Lung (tissue), 12 donors: ENCODE measurements around the gene DNAJC30. TPM values are rescaled to one million over a fixed set of nuclear protein-coding genes. Genes with fewer than 3 reads are reported as not detected.

Source experiments
- ATAC-seq: fragments of 200-7000 bp; cut with Tn5 transposase; one replicate; pipeline ENCODE4 v1.9.1; 2020; ENCODE audit warnings: moderate number of reproducible peaks; ENCODE audit not compliant: insufficient read depth, low FRiP score
- DNase-seq, 3 donors: peaks; one replicate each; pipeline ENCODE4 v3.0.0-alpha.2; 2013 to 2017
- H3K27ac ChIP-seq, 2 donors: one replicate each; pipeline ENCODE4 v1.5.1; 2013; ENCODE audit warnings: mild to moderate bottlenecking in 2 of 2, moderate library complexity in 2 of 2, control low read depth in 1 of 2, inconsistent platforms in 1 of 2, low read depth in 1 of 2, low read length in 1 of 2
- H3K27me3 ChIP-seq, 3 donors: one replicate each; pipeline ENCODE4 v1.5.1; 2013; ENCODE audit warnings: low read length in 2 of 3; ENCODE audit not compliant: control insufficient read depth in 3 of 3, insufficient read depth in 3 of 3
- H3K36me3 ChIP-seq, 4 donors: one replicate each; pipeline ENCODE4 v1.5.1; 2013; ENCODE audit warnings: low read length in 4 of 4, mild to moderate bottlenecking in 1 of 4, moderate library complexity in 1 of 4; ENCODE audit not compliant: control insufficient read depth in 4 of 4, insufficient read depth in 4 of 4
- H3K4me1 ChIP-seq, 5 donors: one replicate each; pipeline ENCODE4 v1.5.1; 2013; ENCODE audit warnings: low read length in 5 of 5, mild to moderate bottlenecking in 2 of 5, moderate library complexity in 1 of 5; ENCODE audit not compliant: control insufficient read depth in 5 of 5, insufficient read depth in 5 of 5
- H3K4me3 ChIP-seq: one replicate; pipeline ENCODE4 v1.5.1; 2013; ENCODE audit warnings: mild to moderate bottlenecking, control low read depth, moderate library complexity
- H3K9ac ChIP-seq, 2 donors: one replicate each; pipeline ENCODE4 v1.5.1; 2013; ENCODE audit warnings: low read length in 2 of 2, control low read depth in 1 of 2; ENCODE audit not compliant: insufficient read depth in 1 of 2
- H3K9me3 ChIP-seq, 4 donors: one replicate each; pipeline ENCODE4 v1.5.1; 2013; ENCODE audit warnings: low read length in 3 of 4, mild to moderate bottlenecking in 1 of 4, moderate library complexity in 1 of 4; ENCODE audit not compliant: control insufficient read depth in 4 of 4, insufficient read depth in 3 of 4
- WGBS, 2 donors: extraction: QIAGEN DNeasy Blood & Tissue Kit; methylation state at CpG; one replicate each; pipeline ENCODE4 v1.1.7; 2013; 5-methylcytosine and 5-hydroxymethylcytosine counted together
- polyA plus RNA-seq, 2 donors: library from polyadenylated mRNA; stranded (reverse); fragments of 200-250 nt; gene quantifications; one replicate each; pipeline ENCODE4 v1.2.1, GENCODE V29; 2013
- total RNA-seq, 2 donors: library from RNA; depleted of rRNA in 1 of 2; stranded (reverse); fragments of >200 nt in 1 of 2; gene quantifications; one replicate each; pipeline ENCODE4 v1.2.1, GENCODE V29; 2014 to 2021
- TF ChIP-seq, protein P1 (sequence below): IDR thresholded peaks from 2 replicates; pipeline ENCODE4 v1.5.1; 2012; ENCODE audit warnings: mild to moderate bottlenecking; ENCODE audit errors: control extremely low read depth, extremely low read depth
- donor health status: control.
- donor health status: control.
- donor health status: Bipolar disorder and iron deficiency.
- donor health status: healthy.
- donor health status: DM: yes; HTN: yes; CAD: no.

The DNAJC30 gene
- total and polyA plus RNA-seq, 4 donors: 5.3 to 14.4 (median 9.1) TPM

DNA sequence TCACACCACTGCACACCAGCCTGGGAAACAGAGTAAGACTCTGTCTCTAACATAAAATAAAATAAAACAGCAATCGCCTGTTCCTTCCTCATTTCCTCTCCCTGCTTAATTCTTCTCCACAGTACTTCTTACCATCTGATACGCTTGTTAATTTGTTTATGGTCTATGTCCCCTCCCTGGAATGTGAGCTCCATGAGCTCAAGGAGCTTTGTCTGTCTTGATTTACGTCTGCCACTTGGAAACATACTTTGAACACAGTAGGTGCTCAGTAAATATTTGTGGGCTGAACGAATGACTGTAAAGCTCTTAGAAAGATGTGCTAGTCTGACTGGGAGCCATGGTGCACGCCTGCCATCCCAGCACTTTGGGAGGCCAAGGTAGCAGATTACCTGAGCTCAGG is 45.3 kb upstream of the DNAJC30 start:
- no peaks in the 10 kb centered on the region for H3K36me3 ChIP-seq
- DNase-seq: no peak
- no peak overlapping the region for H3K27ac ChIP-seq
- H3K4me3 ChIP-seq: no peak overlapping the region
- H3K9me3 ChIP-seq: peaks cover 0 to 1% (median 0%) of the 10 kb centered on the region in 4 donors
- no peaks in the 10 kb centered on the region for H3K27me3 ChIP-seq
- ATAC-seq: no peak
- no peaks in the 10 kb centered on the region for H3K4me1 ChIP-seq
- WGBS, 2 donors: 55 to 61% methylated on average over 5 of the region's 5 CpGs
- no peak overlapping the region for H3K9ac ChIP-seq
- TF ChIP-seq, protein P1, sequence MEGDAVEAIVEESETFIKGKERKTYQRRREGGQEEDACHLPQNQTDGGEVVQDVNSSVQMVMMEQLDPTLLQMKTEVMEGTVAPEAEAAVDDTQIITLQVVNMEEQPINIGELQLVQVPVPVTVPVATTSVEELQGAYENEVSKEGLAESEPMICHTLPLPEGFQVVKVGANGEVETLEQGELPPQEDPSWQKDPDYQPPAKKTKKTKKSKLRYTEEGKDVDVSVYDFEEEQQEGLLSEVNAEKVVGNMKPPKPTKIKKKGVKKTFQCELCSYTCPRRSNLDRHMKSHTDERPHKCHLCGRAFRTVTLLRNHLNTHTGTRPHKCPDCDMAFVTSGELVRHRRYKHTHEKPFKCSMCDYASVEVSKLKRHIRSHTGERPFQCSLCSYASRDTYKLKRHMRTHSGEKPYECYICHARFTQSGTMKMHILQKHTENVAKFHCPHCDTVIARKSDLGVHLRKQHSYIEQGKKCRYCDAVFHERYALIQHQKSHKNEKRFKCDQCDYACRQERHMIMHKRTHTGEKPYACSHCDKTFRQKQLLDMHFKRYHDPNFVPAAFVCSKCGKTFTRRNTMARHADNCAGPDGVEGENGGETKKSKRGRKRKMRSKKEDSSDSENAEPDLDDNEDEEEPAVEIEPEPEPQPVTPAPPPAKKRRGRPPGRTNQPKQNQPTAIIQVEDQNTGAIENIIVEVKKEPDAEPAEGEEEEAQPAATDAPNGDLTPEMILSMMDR: no peak

DNA sequence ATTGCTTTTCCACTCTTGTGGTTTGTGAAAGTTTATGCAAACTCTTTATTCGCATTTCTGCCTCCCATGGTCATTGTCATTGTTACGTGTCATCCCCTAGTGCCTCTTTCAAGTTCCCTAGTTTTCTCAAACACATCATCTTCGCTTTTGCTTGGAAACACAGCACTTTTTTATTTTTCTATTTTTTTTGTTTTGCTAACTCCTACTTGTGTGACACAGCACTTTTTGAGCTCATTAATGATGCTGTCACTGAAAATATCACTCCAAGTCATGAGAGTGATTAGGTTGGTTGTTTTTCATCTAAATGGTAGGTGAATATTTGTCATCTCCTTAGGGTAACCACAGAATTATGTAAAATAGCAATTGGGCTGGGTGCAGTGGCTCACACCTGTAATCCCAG is 44.7 kb upstream of the DNAJC30 start:
- Histone ChIP-seq H3K27ac (no peak overlapping the region), H3K4me3 (no peak overlapping the region), H3K9ac (no peak overlapping the region), H3K9me3 (peaks cover 0 to 1% (median 0%) of the 10 kb centered on the region in 4 donors), H3K4me1 (no peaks in the 10 kb centered on the region), H3K36me3 (no peaks in the 10 kb centered on the region), H3K27me3 (no peaks in the 10 kb centered on the region)
- DNase-seq: no peak
- 54 to 68% methylated on average over 3 of the region's 3 CpGs for WGBS, 2 donors
- TF ChIP-seq, protein P1: no peak
- ATAC-seq: no peak

DNA sequence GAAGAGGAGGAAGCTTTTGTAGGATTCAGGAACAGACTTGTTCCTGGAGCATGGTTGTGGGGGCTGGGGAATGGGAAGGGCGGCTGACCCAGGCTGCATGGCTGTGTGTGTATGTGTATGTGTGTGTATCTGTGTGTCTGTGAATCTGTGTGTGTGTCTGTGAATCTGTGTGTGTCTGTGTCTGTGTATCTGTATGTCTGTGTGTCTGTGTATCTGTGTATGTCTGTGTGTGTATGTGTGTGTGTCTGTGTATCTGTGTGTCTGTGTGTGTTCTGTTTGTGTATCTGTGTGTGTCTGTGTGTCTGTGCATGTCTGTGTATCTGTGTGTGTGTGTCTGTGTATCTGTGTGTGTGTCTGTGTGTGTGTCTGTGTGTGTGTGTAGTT is 42.8 kb upstream of the DNAJC30 start:
- H3K9me3 ChIP-seq: no peaks in the 10 kb centered on the region
- WGBS, 2 donors: 66 to 78% methylated on average over 1 of the region's 1 CpG
- no peak overlapping the region for H3K27ac ChIP-seq
- ATAC-seq (no peak), DNase-seq (no peak)
- no peaks in the 10 kb centered on the region for H3K36me3 ChIP-seq
- no peaks in the 10 kb centered on the region for H3K27me3 ChIP-seq
- H3K4me3 ChIP-seq: no peak overlapping the region
- H3K4me1 ChIP-seq: peaks cover 0 to 1% (median 0%) of the 10 kb centered on the region in 5 donors
- no peak overlapping the region for H3K9ac ChIP-seq
- TF ChIP-seq, protein P1: no peak

DNA sequence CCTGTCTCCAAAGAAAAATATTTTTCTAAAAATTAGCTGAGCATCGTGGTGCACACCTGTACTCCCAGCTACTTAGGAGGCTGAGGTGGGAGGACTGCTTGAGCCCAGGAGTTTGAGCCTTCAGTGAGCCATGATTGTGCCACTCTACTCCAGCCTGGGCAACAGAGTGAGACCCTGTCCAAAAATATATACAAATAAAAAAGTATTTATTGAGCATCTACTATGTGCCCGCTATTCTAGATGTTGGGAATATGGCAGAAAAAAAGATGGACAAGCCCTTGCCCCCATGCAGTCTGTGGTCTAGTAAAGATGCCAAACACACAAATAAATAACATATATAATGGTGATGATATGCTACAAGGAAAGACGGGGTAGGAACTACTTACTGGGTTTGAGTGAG is 40.6 kb upstream of the DNAJC30 start:
- H3K27me3 ChIP-seq: no peaks in the 10 kb centered on the region
- no peak for ATAC-seq
- 90 to 92% methylated on average over 3 of the region's 3 CpGs for WGBS, 2 donors

More for the DNA sequence above, 40.6 kb upstream of the DNAJC30 start:
- Histone ChIP-seq H3K36me3 (no peaks in the 10 kb centered on the region), H3K4me1 (peaks cover 0 to 9% (median 0%) of the 10 kb centered on the region in 5 donors), H3K4me3 (no peak overlapping the region), H3K9me3 (no peaks in the 10 kb centered on the region), H3K27ac (no peak overlapping the region), H3K9ac (no peak overlapping the region)
- no peak for DNase-seq
- TF ChIP-seq, protein P1: no peak
